Measurements from ENCODE around the gene PAQR3. TPM values are rescaled to one million over a fixed set of nuclear protein-coding genes. Genes with fewer than 3 reads are reported as not detected.
"Not testable (repeated sequence)": the region's sequence is repeated elsewhere in the genome, so short reads cannot be mapped to it uniquely, and the experiment has no call there.

The PAQR3 gene
- total RNA-seq, 1 donor: 23.0 TPM

GRCh38 chr4:78901882-78902281 lies 37.4 kb downstream of the PAQR3 start:
- no peak overlapping the region for H3K4me3 ChIP-seq (ENCODE audit: low read length)
- no peaks in the 10 kb centered on the region for H3K4me1 ChIP-seq (ENCODE audit: insufficient read depth, low read length)
- no peaks in the 10 kb centered on the region for H3K27me3 ChIP-seq (ENCODE audit: insufficient read depth, low read length)
- no peaks in the 10 kb centered on the region for H3K9me3 ChIP-seq (ENCODE audit: low read depth, low read length)

- H3K4me1 ChIP-seq (ENCODE audit: insufficient read depth, low read length): no peaks in the 10 kb centered on the region
- H3K9me3 ChIP-seq (ENCODE audit: low read depth, low read length): no peaks in the 10 kb centered on the region
- H3K4me3 ChIP-seq (ENCODE audit: low read length): no peak overlapping the region
- H3K27me3 ChIP-seq (ENCODE audit: insufficient read depth, low read length): no peaks in the 10 kb centered on the region
Measured at GRCh38 chr4:78899302-78899701, 39.9 kb downstream of the PAQR3 start.

DNA sequence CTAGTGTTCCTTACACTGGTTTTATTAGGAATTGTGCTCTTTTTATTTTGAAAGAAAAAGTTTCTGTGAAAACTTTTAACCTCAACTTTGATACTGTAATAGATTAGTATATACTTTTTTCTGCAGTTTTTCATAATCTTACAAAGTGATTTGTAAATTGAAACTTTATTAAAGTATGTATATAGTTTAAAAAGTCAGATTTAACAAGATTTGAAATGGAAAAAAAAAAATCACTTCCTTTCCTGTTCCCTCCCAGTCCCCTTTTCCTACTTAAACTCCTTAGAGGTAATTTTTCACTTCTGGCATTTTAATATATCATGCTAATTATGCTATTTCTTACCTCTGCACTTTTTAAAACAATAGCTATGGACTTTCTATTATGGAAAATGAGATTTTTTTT lies 49.3 kb downstream of the PAQR3 start:
- Histone ChIP-seq H3K27me3 (ENCODE audit: insufficient read depth, low read length) (no peaks in the 10 kb centered on the region), H3K9me3 (ENCODE audit: low read depth, low read length) (no peaks in the 10 kb centered on the region), H3K4me3 (ENCODE audit: low read length) (no peak overlapping the region), H3K4me1 (ENCODE audit: insufficient read depth, low read length) (peaks cover 5% of the 10 kb centered on the region)

DNA sequence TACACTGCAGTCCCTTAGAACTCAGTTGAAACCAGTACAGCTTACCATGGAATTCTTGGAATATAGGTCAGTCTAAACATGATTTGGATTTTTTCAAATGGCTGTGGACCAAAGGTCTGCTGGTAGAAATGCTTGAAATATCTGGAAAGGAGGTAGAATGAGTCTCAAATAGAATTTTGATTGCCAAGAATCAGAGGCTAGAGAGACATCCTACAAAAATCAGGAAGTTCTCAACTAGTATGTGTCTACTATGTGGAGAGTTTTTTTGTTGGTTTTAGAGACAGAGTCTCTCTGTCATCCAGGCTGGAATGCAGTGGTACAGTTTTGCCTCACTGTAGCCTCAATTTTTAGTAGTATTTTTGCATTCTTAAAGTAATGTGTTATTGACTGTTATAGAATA lies 53.6 kb downstream of the PAQR3 start:
- H3K4me1 ChIP-seq (ENCODE audit: insufficient read depth, low read length): peaks cover 1% of the 10 kb centered on the region
- no peaks in the 10 kb centered on the region for H3K27me3 ChIP-seq (ENCODE audit: insufficient read depth, low read length)
- H3K4me3 ChIP-seq (ENCODE audit: low read length): no peak overlapping the region
- no peaks in the 10 kb centered on the region for H3K9me3 ChIP-seq (ENCODE audit: low read depth, low read length)

GRCh38 chr4:78880874-78881492 lies 58.3 kb downstream of the PAQR3 start:
- H3K27me3 ChIP-seq (ENCODE audit: insufficient read depth, low read length): no peaks in the 10 kb centered on the region
- no peaks in the 10 kb centered on the region for H3K4me1 ChIP-seq (ENCODE audit: insufficient read depth, low read length)
- H3K9me3 ChIP-seq (ENCODE audit: low read depth, low read length): no peaks in the 10 kb centered on the region
- H3K4me3 ChIP-seq (ENCODE audit: low read length): no peak overlapping the region

GRCh38 chr4:78878031-78878430 lies 61.2 kb downstream of the PAQR3 start:
- no peak overlapping the region for H3K4me3 ChIP-seq (ENCODE audit: low read length)
- H3K9me3 ChIP-seq (ENCODE audit: low read depth, low read length): no peaks in the 10 kb centered on the region
- H3K27me3 ChIP-seq (ENCODE audit: insufficient read depth, low read length): no peaks in the 10 kb centered on the region
- H3K4me1 ChIP-seq (ENCODE audit: insufficient read depth, low read length): no peaks in the 10 kb centered on the region

DNA sequence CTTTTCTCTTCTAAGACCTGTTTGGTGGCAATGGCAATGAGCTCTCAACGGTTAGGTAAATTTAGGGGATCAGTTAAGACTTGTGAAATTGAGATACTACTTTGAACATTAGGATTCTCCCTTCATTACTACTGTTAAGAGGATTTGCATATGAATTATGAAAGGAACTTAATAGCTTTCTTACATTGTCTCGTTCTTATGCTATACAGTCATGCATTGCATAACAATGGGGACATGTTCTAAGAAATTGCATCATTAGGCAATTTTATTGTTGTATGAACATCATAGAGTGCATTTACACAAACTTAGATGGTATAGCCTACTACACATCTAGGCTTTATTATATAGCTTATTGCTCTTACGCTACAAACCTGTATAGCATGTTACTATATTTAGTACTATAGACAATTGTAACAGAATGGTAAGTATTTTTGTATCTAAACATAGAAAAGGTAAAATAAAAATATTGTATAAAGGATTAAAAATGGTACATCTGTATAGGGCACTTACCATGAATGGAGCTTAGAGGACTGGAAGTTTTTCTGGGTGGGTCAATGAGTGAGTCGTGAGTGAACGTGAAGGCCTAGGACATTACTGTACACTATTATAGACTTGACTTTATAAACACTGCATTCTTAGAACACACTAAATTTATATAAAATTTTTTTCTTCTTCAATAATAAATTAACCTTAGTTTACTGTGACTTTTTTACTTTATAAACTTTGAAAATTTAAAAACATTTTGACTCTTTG lies 62.5 kb downstream of the PAQR3 start:
- H3K27me3 ChIP-seq (ENCODE audit: insufficient read depth, low read length): no peaks in the 10 kb centered on the region
- H3K4me1 ChIP-seq (ENCODE audit: insufficient read depth, low read length): no peaks in the 10 kb centered on the region
- H3K9me3 ChIP-seq (ENCODE audit: low read depth, low read length): no peaks in the 10 kb centered on the region
- no peak overlapping the region for H3K4me3 ChIP-seq (ENCODE audit: low read length)

GRCh38 chr4:78870056-78870455 lies 69.2 kb downstream of the PAQR3 start:
- Histone ChIP-seq H3K27me3 (ENCODE audit: insufficient read depth, low read length) (no peaks in the 10 kb centered on the region), H3K9me3 (ENCODE audit: low read depth, low read length) (no peaks in the 10 kb centered on the region), H3K4me3 (ENCODE audit: low read length) (no peak overlapping the region), H3K4me1 (ENCODE audit: insufficient read depth, low read length) (no peaks in the 10 kb centered on the region)

DNA sequence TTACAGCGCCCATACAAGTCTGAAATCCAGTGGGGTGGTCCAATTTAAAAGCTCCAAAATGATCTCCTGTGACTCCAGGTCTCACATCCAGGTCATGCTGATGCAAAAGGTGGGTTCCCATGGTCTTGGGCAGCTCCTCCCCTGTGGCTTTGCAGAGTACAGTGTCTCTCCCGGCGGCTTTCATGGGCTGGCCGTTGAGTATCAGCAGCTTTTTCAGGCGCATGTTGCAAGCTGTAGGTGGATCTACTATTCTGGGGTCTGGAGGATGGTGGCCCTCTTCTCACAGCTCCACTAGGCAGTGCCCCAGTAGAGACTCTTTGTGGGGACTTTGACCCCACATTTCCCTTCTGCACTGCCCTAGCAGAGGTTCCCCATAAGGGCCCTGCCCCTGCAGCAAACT lies 70.5 kb downstream of the PAQR3 start:
- not testable (repeated sequence) for H3K9me3 ChIP-seq (ENCODE audit: low read depth, low read length); H3K4me3 ChIP-seq (ENCODE audit: low read length); H3K27me3 ChIP-seq (ENCODE audit: insufficient read depth, low read length); H3K4me1 ChIP-seq (ENCODE audit: insufficient read depth, low read length)

GRCh38 chr4:78865451-78865850 lies 73.8 kb downstream of the PAQR3 start:
- H3K4me3 ChIP-seq (ENCODE audit: low read length): no peak overlapping the region
- no peaks in the 10 kb centered on the region for H3K27me3 ChIP-seq (ENCODE audit: insufficient read depth, low read length)
- no peaks in the 10 kb centered on the region for H3K9me3 ChIP-seq (ENCODE audit: low read depth, low read length)
- no peaks in the 10 kb centered on the region for H3K4me1 ChIP-seq (ENCODE audit: insufficient read depth, low read length)

DNA sequence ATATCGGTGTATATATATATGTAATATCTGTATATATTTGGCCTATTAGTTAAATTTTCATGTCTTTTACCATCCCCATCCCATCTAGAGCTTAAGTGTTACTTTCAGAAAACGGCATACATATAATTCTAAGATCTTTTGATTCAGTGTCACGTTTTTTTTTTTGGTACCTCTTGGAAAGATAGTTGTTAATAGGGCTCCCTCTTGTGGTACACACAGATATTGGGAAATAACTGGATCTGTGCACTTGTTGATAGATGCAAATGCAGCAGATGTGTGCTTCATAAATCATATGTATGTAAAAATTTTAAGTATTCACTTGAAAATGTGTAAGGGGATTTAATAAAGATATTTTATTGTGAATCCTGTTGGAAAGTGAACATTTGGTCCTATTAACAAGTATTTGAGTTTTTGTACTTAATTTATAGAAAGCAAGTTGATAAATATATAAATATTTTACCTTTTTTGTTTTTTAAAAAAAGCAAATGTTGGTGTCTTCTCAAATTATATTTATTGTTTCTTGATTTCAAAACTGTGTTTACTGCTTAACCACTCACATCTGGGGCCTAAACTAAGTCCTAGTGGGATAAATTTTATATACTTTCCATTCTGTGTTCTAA lies 74.7 kb downstream of the PAQR3 start:
- Histone ChIP-seq H3K9me3 (ENCODE audit: low read depth, low read length) (no peaks in the 10 kb centered on the region), H3K4me1 (ENCODE audit: insufficient read depth, low read length) (no peaks in the 10 kb centered on the region), H3K27me3 (ENCODE audit: insufficient read depth, low read length) (no peaks in the 10 kb centered on the region), H3K4me3 (ENCODE audit: low read length) (no peak overlapping the region)

DNA sequence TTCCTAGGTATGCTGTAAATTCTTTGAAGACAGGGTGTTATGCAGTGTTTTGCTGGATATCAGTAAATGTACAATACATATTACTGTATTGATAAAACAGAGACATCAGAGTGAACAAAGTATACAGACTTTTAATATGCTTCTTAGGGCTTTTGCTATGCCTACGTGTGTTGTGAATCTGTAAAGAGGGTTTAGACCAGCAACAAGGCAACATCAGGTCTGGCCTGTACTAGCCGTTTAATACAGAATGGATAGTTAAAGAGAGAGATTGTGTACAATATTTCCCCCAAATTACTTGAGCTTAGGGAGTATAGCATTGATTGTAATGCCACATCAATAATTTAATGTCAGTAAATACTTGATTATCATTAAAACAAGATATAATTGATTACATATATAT lies 75.2 kb downstream of the PAQR3 start:
- Histone ChIP-seq H3K4me3 (ENCODE audit: low read length) (no peak overlapping the region), H3K4me1 (ENCODE audit: insufficient read depth, low read length) (no peaks in the 10 kb centered on the region), H3K9me3 (ENCODE audit: low read depth, low read length) (no peaks in the 10 kb centered on the region), H3K27me3 (ENCODE audit: insufficient read depth, low read length) (no peaks in the 10 kb centered on the region)

GRCh38 chr4:78863254-78863869 lies 75.9 kb downstream of the PAQR3 start:
- no peaks in the 10 kb centered on the region for H3K4me1 ChIP-seq (ENCODE audit: insufficient read depth, low read length)
- no peak overlapping the region for H3K4me3 ChIP-seq (ENCODE audit: low read length)
- no peaks in the 10 kb centered on the region for H3K27me3 ChIP-seq (ENCODE audit: insufficient read depth, low read length)
- no peaks in the 10 kb centered on the region for H3K9me3 ChIP-seq (ENCODE audit: low read depth, low read length)

DNA sequence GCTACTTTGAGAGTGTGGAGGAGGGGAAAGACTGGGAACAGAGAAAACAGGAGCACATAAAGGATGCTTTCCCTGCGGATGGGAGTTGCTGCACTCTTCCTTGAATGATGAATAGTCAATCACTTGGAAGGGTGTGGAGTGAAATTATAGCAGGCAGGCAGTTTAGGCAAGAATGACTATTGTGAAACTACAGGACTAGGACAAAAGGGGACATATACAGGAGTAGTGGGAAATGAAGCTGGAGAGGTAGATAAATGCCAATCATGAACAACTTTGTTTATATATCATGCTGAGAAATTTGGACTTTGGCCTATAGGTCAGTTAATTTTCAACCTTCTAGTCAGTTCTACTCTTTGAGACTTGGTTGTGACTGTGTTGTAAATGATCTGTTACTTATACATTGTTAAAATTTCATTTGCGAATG lies 76.9 kb downstream of the PAQR3 start:
- H3K27me3 ChIP-seq (ENCODE audit: insufficient read depth, low read length): no peaks in the 10 kb centered on the region
- no peak overlapping the region for H3K4me3 ChIP-seq (ENCODE audit: low read length)
- H3K9me3 ChIP-seq (ENCODE audit: low read depth, low read length): no peaks in the 10 kb centered on the region
- H3K4me1 ChIP-seq (ENCODE audit: insufficient read depth, low read length): no peaks in the 10 kb centered on the region

Data from mononuclear cell (primary cell).